T-helper 22 cell (primary cell): ENCODE results near the gene RGR.

Source experiments
- DNase-seq: peaks from one replicate; pipeline ENCODE4 v3.0.0-alpha.2; 2020; ENCODE audit warnings: low read depth

Gene RGR

GRCh38 chr10:84296091-84296981 is 51.5 kb downstream of the RGR start:
- DNase-seq, result no peak

GRCh38 chr10:84298057-84298456 is 53.2 kb downstream of the RGR start:
- DNase-seq, result no peak

GRCh38 chr10:84302223-84302622 is 57.4 kb downstream of the RGR start:
- DNase-seq, result no peak

GRCh38 chr10:84306751-84307384 is 62.0 kb downstream of the RGR start:
- no peak for DNase-seq

- DNase-seq, result no peak
Measured at GRCh38 chr10:84308021-84308420, 63.2 kb downstream of the RGR start.

- no peak for DNase-seq
Measured at GRCh38 chr10:84308481-84309304, 63.8 kb downstream of the RGR start.
